GM12891 (cell line): ENCODE measurements around the gene FAM117A.

Source experiments
- POLR2A ChIP-seq: IDR thresholded peaks from 2 replicates; pipeline ENCODE4 v1.6.1; 2011; ENCODE audit warnings: low read depth, low read length, control low read depth
- POLR2AphosphoS5 ChIP-seq: IDR thresholded peaks from 2 replicates; pipeline ENCODE4 v1.6.1; 2011; ENCODE audit warnings: low read depth, low read length, control low read depth
- POU2F2 ChIP-seq: IDR thresholded peaks from 2 replicates; pipeline ENCODE4 v1.6.1; 2011; ENCODE audit warnings: low read depth, mild to moderate bottlenecking, control low read depth, low read length, moderate library complexity
- TAF1 ChIP-seq: IDR thresholded peaks from 2 replicates; pipeline ENCODE4 v1.6.1; 2011; ENCODE audit warnings: low read depth, low read length, control low read depth

DNA sequence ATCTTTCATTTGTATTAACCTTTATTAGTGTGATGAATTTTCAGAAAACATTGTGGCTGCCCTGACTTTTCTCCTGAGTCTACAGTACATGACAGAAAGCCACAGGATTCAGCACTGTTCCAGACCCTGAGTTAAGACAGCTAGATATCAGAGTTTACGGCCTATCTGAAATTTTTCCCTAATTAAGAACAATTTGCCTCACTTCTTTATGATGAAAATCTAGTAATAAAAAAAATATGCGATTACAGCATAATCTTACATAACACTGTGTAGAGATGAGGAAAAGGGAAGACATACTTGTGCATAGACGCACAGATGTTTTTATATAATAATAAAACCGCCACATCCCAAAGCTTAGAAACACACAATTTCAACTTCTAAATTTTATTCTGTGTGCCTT, 93.3 kb downstream of the FAM117A start:
- no peak for TF ChIP-seq POLR2A
- no peak for TF ChIP-seq POU2F2
- TF ChIP-seq TAF1, result no peak
- TF ChIP-seq POLR2AphosphoS5, result no peak
